Measurements from ENCODE around the gene P2RY1.
"Not testable (repeated sequence)": the region's sequence is repeated elsewhere in the genome, so short reads cannot be mapped to it uniquely, and the experiment has no call there.

Gene P2RY1

GRCh38 chr3:152839511-152839910 lies 4.6 kb downstream of the P2RY1 start:
- DNase-seq (ENCODE audit: low spot score), result no peak

- no peak for DNase-seq (ENCODE audit: low spot score)
These were observed 6.2 kb downstream of the P2RY1 start for GRCh38 chr3:152841131-152841530.

GRCh38 chr3:152842413-152842812 lies 7.5 kb downstream of the P2RY1 start:
- DNase-seq (ENCODE audit: low spot score), result no peak

- no peak for DNase-seq (ENCODE audit: low spot score)
These were observed 9.0 kb downstream of the P2RY1 start for GRCh38 chr3:152843955-152844354.

- DNase-seq (ENCODE audit: low spot score), result not testable (repeated sequence)
These were observed 11.8 kb downstream of the P2RY1 start for GRCh38 chr3:152846572-152847202.

- DNase-seq (ENCODE audit: low spot score), result not testable (repeated sequence)
These were observed 12.7 kb downstream of the P2RY1 start for GRCh38 chr3:152847599-152847998.

GRCh38 chr3:152849996-152850578 lies 15.2 kb downstream of the P2RY1 start:
- no peak for DNase-seq (ENCODE audit: low spot score)

GRCh38 chr3:152853196-152853595 lies 18.3 kb downstream of the P2RY1 start:
- no peak for DNase-seq (ENCODE audit: low spot score)

GRCh38 chr3:152857082-152857481 lies 22.2 kb downstream of the P2RY1 start:
- DNase-seq (ENCODE audit: low spot score), result no peak

- no peak for DNase-seq (ENCODE audit: low spot score)
These were observed 23.4 kb downstream of the P2RY1 start for GRCh38 chr3:152858170-152858800.

- no peak for DNase-seq (ENCODE audit: low spot score)
These were observed 25.8 kb downstream of the P2RY1 start for GRCh38 chr3:152860736-152861135.

GRCh38 chr3:152865668-152866245 lies 30.8 kb downstream of the P2RY1 start:
- no peak for DNase-seq (ENCODE audit: low spot score)

- peak; percentile 3 for DNase-seq (ENCODE audit: low spot score)
These were observed 35.1 kb downstream of the P2RY1 start for GRCh38 chr3:152870027-152870426.

- not testable (repeated sequence) for DNase-seq (ENCODE audit: low spot score)
These were observed 38.4 kb downstream of the P2RY1 start for GRCh38 chr3:152873314-152873713.

GRCh38 chr3:152874896-152875749 lies 40.2 kb downstream of the P2RY1 start:
- no peak for DNase-seq (ENCODE audit: low spot score)

- DNase-seq (ENCODE audit: low spot score), result no peak
These were observed 44.3 kb downstream of the P2RY1 start for GRCh38 chr3:152879130-152879789.

GRCh38 chr3:152879790-152880174 lies 44.9 kb downstream of the P2RY1 start:
- no peak for DNase-seq (ENCODE audit: low spot score)

- DNase-seq (ENCODE audit: low spot score), result no peak
These were observed 50.1 kb downstream of the P2RY1 start for GRCh38 chr3:152885076-152885475.

Measured in NAMALWA (cell line).